Thyroid gland (tissue), 4 donors: ENCODE results near the gene REXO1. TPM values are rescaled to one million over a fixed set of nuclear protein-coding genes. Genes with fewer than 3 reads are reported as not detected.

Experiments used
- DNase-seq, 2 donors: peaks; one replicate each; pipeline ENCODE4 v3.0.0-alpha.2; 2019
- H3K27ac ChIP-seq, 3 donors: fragments of 200-600 bp; sonication (generic); 1 replicate in 2 of 3; 2 replicates in 1 of 3; pipeline ENCODE4 v1.5.1; 2016 to 2019; ENCODE audit warnings: mild to moderate bottlenecking in 1 of 3, moderate library complexity in 1 of 3
- H3K27me3 ChIP-seq: fragments of 200-600 bp; sonication (generic); one replicate; pipeline ENCODE4 v1.5.1; 2019
- H3K36me3 ChIP-seq, 2 donors: fragments of 200-600 bp; sonication (generic); one replicate each; pipeline ENCODE4 v1.5.1; 2016 to 2019
- H3K4me1 ChIP-seq, 2 donors: fragments of 200-600 bp; sonication (generic); one replicate each; pipeline ENCODE4 v1.5.1; 2017 to 2019
- H3K4me3 ChIP-seq, 3 donors: fragments of 200-600 bp; sonication (generic); replicated peaks in 1 of 3; 1 replicate in 2 of 3; 2 replicates in 1 of 3; pipeline ENCODE4 v1.5.1; 2016; ENCODE audit warnings: mild to moderate bottlenecking in 1 of 3
- H3K9me3 ChIP-seq: fragments of 200-600 bp; sonication (generic); one replicate; pipeline ENCODE4 v1.5.1; 2017
- CTCF ChIP-seq, 6 experiments: fragments of 200-600 bp in 3 of 6; fragments of 450-650 bp in 3 of 6; sonication (generic) in 3 of 6; IDR thresholded peaks; one replicate each; pipeline ENCODE4 v1.5.1; 2016 to 2019; ENCODE audit warnings: antibody characterized with exemption in 6 of 6, mild to moderate bottlenecking in 2 of 6, inconsistent platforms in 1 of 6, moderate library complexity in 1 of 6
- POLR2A ChIP-seq, 2 donors: fragments of 450-650 bp; IDR thresholded peaks; one replicate each; pipeline ENCODE4 v1.6.1; 2017; ENCODE audit warnings: antibody characterized with exemption in 2 of 2, mild to moderate bottlenecking in 2 of 2, moderate library complexity in 1 of 2
- WGBS, 2 donors: methylation state at CpG; one replicate each; pipeline ENCODE4 v1.1.5; 2017; 5-methylcytosine and 5-hydroxymethylcytosine counted together
- intact Hi-C: fragments of 100-400 bp; cut with DNase I; formaldehyde crosslinking; loops from one replicate; pipeline ENCODE4 v1.15.1; 2023
- total RNA-seq, 4 donors: library from RNA; depleted of rRNA; stranded (reverse); fragments of >200 nt; gene quantifications; one replicate each; pipeline ENCODE4 v1.2.3, GENCODE V29; 2016

Gene REXO1
- total RNA-seq, 4 donors from 2014 or later, result 14.0 to 21.8 (median 17.2) TPM

- Histone ChIP-seq H3K36me3 (peaks cover 32 to 58% of the 10 kb centered on the region in 2 donors), H3K4me1 (peaks cover 0 to 10% of the 10 kb centered on the region in 2 donors), H3K4me3 (no peak overlapping the region), H3K27me3 (no peaks in the 10 kb centered on the region), H3K9me3 (no peaks in the 10 kb centered on the region), H3K27ac (no peak overlapping the region)
- no peak for DNase-seq
- WGBS, 2 donors, result 92 to 95% methylated on average over 5 to 6 of the region's 8 CpGs
- TF ChIP-seq CTCF (IDR thresholded peaks at IDR 0.05), result no peak
- no peak for TF ChIP-seq POLR2A (IDR thresholded peaks at IDR 0.05)
- intact Hi-C loops, result no loop called here
Observed at GRCh38 chr19:1823020-1823419, 25.3 kb downstream of the REXO1 start.

- H3K27me3 ChIP-seq, result no peaks in the 10 kb centered on the region
- intact Hi-C loops, result no loop called here
- DNase-seq, result no peak
- no peak overlapping the region for H3K27ac ChIP-seq
- peaks cover 40 to 59% of the 10 kb centered on the region in 2 donors for H3K36me3 ChIP-seq
- TF ChIP-seq CTCF (IDR thresholded peaks at IDR 0.05) (no peak), POLR2A (IDR thresholded peaks at IDR 0.05) (no peak)
- WGBS, 2 donors, result 88 to 98% methylated on average over 8 to 19 of the region's 19 CpGs
- peaks cover 0 to 10% of the 10 kb centered on the region in 2 donors for H3K4me1 ChIP-seq
- H3K9me3 ChIP-seq, result no peaks in the 10 kb centered on the region
- no peak overlapping the region for H3K4me3 ChIP-seq
Observed at GRCh38 chr19:1822210-1822609, 26.1 kb downstream of the REXO1 start.

GRCh38 chr19:1819341-1820255 is 28.7 kb downstream of the REXO1 start:
- DNase-seq, result no peak
- Histone ChIP-seq H3K27ac (no peak overlapping the region), H3K36me3 (peaks cover 65 to 70% of the 10 kb centered on the region in 2 donors), H3K9me3 (no peaks in the 10 kb centered on the region), H3K27me3 (no peaks in the 10 kb centered on the region), H3K4me3 (no peak overlapping the region), H3K4me1 (no peaks in the 10 kb centered on the region)
- TF ChIP-seq POLR2A (IDR thresholded peaks at IDR 0.05), result no peak
- no peak for TF ChIP-seq CTCF (IDR thresholded peaks at IDR 0.05)
- WGBS, 2 donors, result 90 to 96% methylated on average over 14 to 25 of the region's 43 CpGs
- intact Hi-C loops, result loop anchor here (10.0 kb wide), 1 partner anchor 265 kb away; no protein-coding TSS in a partner anchor

GRCh38 chr19:1818549-1819195 is 29.6 kb downstream of the REXO1 start:
- Histone ChIP-seq H3K27me3 (no peaks in the 10 kb centered on the region), H3K4me1 (no peaks in the 10 kb centered on the region), H3K4me3 (no peak overlapping the region), H3K36me3 (peaks cover 62 to 63% of the 10 kb centered on the region in 2 donors), H3K27ac (no peak overlapping the region), H3K9me3 (no peaks in the 10 kb centered on the region)
- intact Hi-C loops, result loop anchor here (10.0 kb wide), 1 partner anchor 264 kb away; no protein-coding TSS in a partner anchor
- no peak for TF ChIP-seq POLR2A (IDR thresholded peaks at IDR 0.05)
- TF ChIP-seq CTCF (IDR thresholded peaks at IDR 0.05), result no peak
- 80 to 87% methylated on average over 2 to 16 of the region's 33 CpGs for WGBS, 2 donors
- DNase-seq, result no peak
